ENCODE data around the gene MED13L.

GRCh38 chr12:116080415-116080814 is 197.1 kb downstream of the MED13L start:
- TF ChIP-seq CTCF (IDR thresholded peaks at IDR 0.05) (no peak), POLR2AphosphoS5 (IDR thresholded peaks at IDR 0.05) (no peak), POLR2A (IDR thresholded peaks at IDR 0.05) (no peak)

All from breast epithelium (tissue), 3 donors.